Glutamatergic neuron (in vitro differentiated cells): ENCODE data around the gene UBE2E1. TPM values are rescaled to one million over a fixed set of nuclear protein-coding genes. Genes with fewer than 3 reads are reported as not detected.

Source experiments
- DNase-seq: peaks from one replicate; pipeline ENCODE4 v3.0.0; 2022
- H3K27ac Mint-ChIP-seq: one replicate; pipeline ENCODE4 v1.8.0; 2020; ENCODE audit warnings: mild to moderate bottlenecking, mixed read lengths, inconsistent platforms; ENCODE audit not compliant: unreplicated experiment
- H3K27me3 Mint-ChIP-seq: one replicate; pipeline ENCODE4 v1.8.0; 2020; ENCODE audit warnings: mild to moderate bottlenecking, moderate library complexity, mixed read lengths, inconsistent platforms; ENCODE audit not compliant: unreplicated experiment
- H3K36me3 Mint-ChIP-seq: one replicate; pipeline ENCODE4 v1.8.0; 2020; ENCODE audit warnings: mild to moderate bottlenecking, mixed read lengths, inconsistent platforms; ENCODE audit not compliant: unreplicated experiment
- H3K4me1 Mint-ChIP-seq: one replicate; pipeline ENCODE4 v1.8.0; 2020; ENCODE audit warnings: mild to moderate bottlenecking, low read depth, mixed read lengths, inconsistent platforms; ENCODE audit not compliant: unreplicated experiment
- H3K4me3 Mint-ChIP-seq: one replicate; pipeline ENCODE4 v1.8.0; 2020; ENCODE audit warnings: mild to moderate bottlenecking, mixed read lengths, inconsistent platforms; ENCODE audit not compliant: unreplicated experiment
- H3K9me3 Mint-ChIP-seq: one replicate; pipeline ENCODE4 v1.8.0; 2020; ENCODE audit warnings: mild to moderate bottlenecking, moderate library complexity, mixed read lengths, inconsistent platforms; ENCODE audit not compliant: unreplicated experiment
- CTCF ChIP-seq: fragments of 200-600 bp; sonication (generic); IDR thresholded peaks from one replicate; pipeline ENCODE4 v1.5.0; 2021; ENCODE audit not compliant: partially characterized antibody, unreplicated experiment
- total RNA-seq: library from RNA; stranded (reverse); fragmentation: NEBNext Ultra II Directional; extraction: Animal tissue kit (Norgen Biotek cat#: 25700); gene quantifications from one replicate; pipeline ENCODE4 v1.2.1, GENCODE V29; 2021; ENCODE audit not compliant: unreplicated experiment

The UBE2E1 gene
- total RNA-seq, 1 donor from 2014 or later, result 74.2 TPM

GRCh38 chr3:23856286-23856685 is 50.5 kb downstream of the UBE2E1 start:
- Mint-ChIP-seq H3K4me1 (peaks cover 9% of the 10 kb centered on the region), H3K36me3 (no peaks in the 10 kb centered on the region), H3K9me3 (peaks cover 2% of the 10 kb centered on the region), H3K4me3 (no peak overlapping the region), H3K27ac (no peak overlapping the region), H3K27me3 (no peaks in the 10 kb centered on the region)
- TF ChIP-seq CTCF, result no peak
- no peak for DNase-seq

GRCh38 chr3:23859012-23859743 is 53.4 kb downstream of the UBE2E1 start:
- TF ChIP-seq CTCF, result no peak

GRCh38 chr3:23859839-23860382 is 54.2 kb downstream of the UBE2E1 start:
- DNase-seq, result no peak
- no peak for TF ChIP-seq CTCF
- Mint-ChIP-seq H3K27ac (no peak overlapping the region), H3K9me3 (peaks cover 5% of the 10 kb centered on the region), H3K4me1 (peaks cover 19% of the 10 kb centered on the region), H3K36me3 (no peaks in the 10 kb centered on the region), H3K4me3 (no peak overlapping the region), H3K27me3 (peaks cover 2% of the 10 kb centered on the region)

More at GRCh38 chr3:23859012-23859743, 53.4 kb downstream of the UBE2E1 start:
- DNase-seq, result no peak
- H3K9me3 Mint-ChIP-seq, result peaks cover 5% of the 10 kb centered on the region
- peaks cover under 1% of the 10 kb centered on the region for H3K27me3 Mint-ChIP-seq
- peaks cover 15% of the 10 kb centered on the region for H3K4me1 Mint-ChIP-seq
- no peak overlapping the region for H3K4me3 Mint-ChIP-seq
- H3K27ac Mint-ChIP-seq, result no peak overlapping the region
- no peaks in the 10 kb centered on the region for H3K36me3 Mint-ChIP-seq

GRCh38 chr3:23861689-23862088 is 55.9 kb downstream of the UBE2E1 start:
- no peak for TF ChIP-seq CTCF
- Mint-ChIP-seq H3K9me3 (peaks cover 8% of the 10 kb centered on the region), H3K27ac (no peak overlapping the region), H3K4me3 (no peak overlapping the region), H3K36me3 (no peaks in the 10 kb centered on the region), H3K27me3 (peaks cover 2% of the 10 kb centered on the region), H3K4me1 (peaks cover 32% of the 10 kb centered on the region)
- DNase-seq, result no peak

- H3K36me3 Mint-ChIP-seq, result no peaks in the 10 kb centered on the region
- no peak overlapping the region for H3K27ac Mint-ChIP-seq
- H3K9me3 Mint-ChIP-seq, result peaks cover 8% of the 10 kb centered on the region
- no peak overlapping the region for H3K4me3 Mint-ChIP-seq
- peaks cover 2% of the 10 kb centered on the region for H3K27me3 Mint-ChIP-seq
- TF ChIP-seq CTCF, result no peak
- DNase-seq, result no peak
- H3K4me1 Mint-ChIP-seq, result peaks cover 32% of the 10 kb centered on the region
Observed at GRCh38 chr3:23863060-23863459, 57.3 kb downstream of the UBE2E1 start.
